HCT116 (cell line): ENCODE measurements around the gene ARHGAP10. TPM values are rescaled to one million over a fixed set of nuclear protein-coding genes. Genes with fewer than 3 reads are reported as not detected.

Experiments
- ATAC-seq: fragments of 200-7000 bp; cut with Tn5 transposase; 2 replicates; pipeline ENCODE4 v1.9.1; 2020; ENCODE audit warnings: mild to moderate bottlenecking, moderate library complexity
- BruUV-seq: library from RNA; stranded (reverse); fragments of 400-500 nt; replicated peaks from 2 replicates; lab custom pipeline; 2021; lab: Mats Ljungman, UMichigan
- CTCF ChIA-PET: fragments of 300-600 bp; sonication (Branson Sonifier 250); formaldehyde crosslinking; loops from one replicate; lab custom pipeline; 2021; ENCODE audit warnings: antibody characterized with exemption; lab: Charles Lee
- POLR2A ChIA-PET: fragments of 300-600, 350-600 bp; sonication (Branson Sonifier 250); formaldehyde crosslinking; loops from one replicate; lab custom pipeline; 2021; ENCODE audit warnings: antibody characterized with exemption; lab: Charles Lee
- RAD21 ChIA-PET, 2 experiments: fragments of 300-600 bp; sonication (Branson Sonifier 250); formaldehyde crosslinking; loops; one replicate each; lab custom pipeline; 2023; ENCODE audit warnings: low total read pairs in 2 of 2; ENCODE audit not compliant: uncharacterized antibody in 2 of 2, unreplicated experiment in 2 of 2, low non-redundant PET in 1 of 2; lab: Charles Lee
- DNase-seq: peaks from one replicate; pipeline ENCODE4 v3.0.0-alpha.2; 2010; ENCODE audit warnings: low read depth, low spot score
- H2AFZ ChIP-seq: fragments of 200-600 bp; shearing (Covaris generic), sonication (generic); 2 replicates; pipeline ENCODE4 v1.6.1; 2017; ENCODE audit warnings: low read depth, mixed run types, mixed read lengths, antibody characterized with exemption, low read length; ENCODE audit not compliant: poor library complexity, severe bottlenecking
- H3K27ac ChIP-seq: 2 replicates; pipeline ENCODE4 v1.5.1; 2012; ENCODE audit warnings: low read depth, low read length
- H3K27me3 ChIP-seq: fragments of 200-600 bp; sonication (generic); 2 replicates; pipeline ENCODE4 v1.6.1; 2016; ENCODE audit warnings: mixed run types, low read length, mixed read lengths; ENCODE audit not compliant: insufficient read depth
- H3K36me3 ChIP-seq, 2 experiments: fragments of 200-500 bp in 1 of 2; fragments of 200-600 bp in 1 of 2; sonication (Bioruptor generic) in 1 of 2; sonication (generic) in 1 of 2; 2 replicates each; pipeline versions ENCODE4 v1.5.1 to v1.6.1; 2014 to 2016; ENCODE audit warnings: low read length in 2 of 2, inconsistent platforms in 1 of 2, mixed read lengths in 1 of 2, mixed run types in 1 of 2; ENCODE audit not compliant: insufficient read depth in 2 of 2, control insufficient read depth in 1 of 2
- H3K4me1 ChIP-seq, 2 experiments: fragments of 200-600 bp in 1 of 2; sonication (generic) in 1 of 2; 2 replicates each; pipeline versions ENCODE4 v1.5.1 to v1.6.1; 2012 to 2017; ENCODE audit warnings: low read length in 2 of 2, inconsistent platforms in 1 of 2, mild to moderate bottlenecking in 1 of 2, mixed read lengths in 1 of 2, mixed run types in 1 of 2, moderate library complexity in 1 of 2; ENCODE audit not compliant: insufficient read depth in 2 of 2, control insufficient read depth in 1 of 2
- H3K4me2 ChIP-seq: fragments of 200-600 bp; sonication (generic); 2 replicates; pipeline ENCODE4 v1.6.1; 2017; ENCODE audit warnings: mixed run types, low read length, mixed read lengths
- H3K4me3 ChIP-seq, 2 experiments: fragments of 200-600 bp in 1 of 2; sonication (generic) in 1 of 2; replicated peaks in 1 of 2; 2 replicates each; pipeline ENCODE4 v1.5.1; 2011 to 2016; ENCODE audit warnings: low read length in 2 of 2, control low read depth in 1 of 2, low read depth in 1 of 2, mild to moderate bottlenecking in 1 of 2, mixed read lengths in 1 of 2, mixed run types in 1 of 2
- H3K79me2 ChIP-seq: fragments of 200-600 bp; sonication (generic); 2 replicates; pipeline ENCODE4 v1.6.1; 2017; ENCODE audit warnings: mild to moderate bottlenecking, mixed run types, low read length, moderate library complexity, mixed read lengths; ENCODE audit not compliant: insufficient read depth
- H3K9ac ChIP-seq: fragments of 200-600 bp; sonication (generic); 2 replicates; pipeline ENCODE4 v1.6.1; 2016; ENCODE audit warnings: low read length, mixed read lengths
- H3K9me2 ChIP-seq: fragments of 200-600 bp; sonication (generic), shearing (Covaris generic); 2 replicates; pipeline ENCODE4 v1.6.1; 2017; ENCODE audit warnings: mixed run types, mild to moderate bottlenecking, moderate library complexity; ENCODE audit not compliant: insufficient read depth
- H3K9me3 ChIP-seq, 2 experiments: fragments of 200-500 bp in 1 of 2; fragments of 200-600 bp in 1 of 2; sonication (Bioruptor generic) in 1 of 2; sonication (generic) in 1 of 2; 2 replicates each; pipeline ENCODE4 v1.6.1; 2014 to 2017; ENCODE audit warnings: low read length in 2 of 2, mixed read lengths in 2 of 2, inconsistent platforms in 1 of 2, low read depth in 1 of 2, mild to moderate bottlenecking in 1 of 2, mixed run types in 1 of 2, moderate library complexity in 1 of 2; ENCODE audit not compliant: control insufficient read depth in 1 of 2, insufficient read depth in 1 of 2
- H4K20me1 ChIP-seq: fragments of 200-600 bp; sonication (generic), shearing (Covaris generic); 2 replicates; pipeline ENCODE4 v1.6.1; 2017; ENCODE audit warnings: mixed run types, mild to moderate bottlenecking, moderate library complexity; ENCODE audit not compliant: insufficient read depth
- CBX3 ChIP-seq: IDR thresholded peaks from 2 replicates; pipeline ENCODE4 v1.6.1; 2012; ENCODE audit warnings: low read depth
- CEBPB ChIP-seq: IDR thresholded peaks from 2 replicates; pipeline ENCODE4 v1.6.1; 2012; ENCODE audit warnings: low read depth
- EGR1 ChIP-seq: IDR thresholded peaks from 2 replicates; pipeline ENCODE4 v1.6.1; 2012; ENCODE audit warnings: low read depth
- ELF1 ChIP-seq: IDR thresholded peaks from 2 replicates; pipeline ENCODE4 v1.6.1; 2012; ENCODE audit warnings: low read depth, borderline replicate concordance
- EZH2phosphoT487 ChIP-seq: fragments of 200-600 bp; IDR thresholded peaks from 2 replicates; pipeline ENCODE4 v1.6.1; 2018; ENCODE audit warnings: antibody characterized with exemption, borderline replicate concordance
- JUND ChIP-seq: IDR thresholded peaks from 2 replicates; pipeline ENCODE4 v1.6.1; 2012
- POLR2A ChIP-seq: IDR thresholded peaks from 2 replicates; pipeline ENCODE4 v1.7.0; 2011; ENCODE audit warnings: borderline replicate concordance; ENCODE audit not compliant: insufficient read depth, insufficient read length; ENCODE audit errors: extremely low read depth
- POLR2AphosphoS5 ChIP-seq: IDR thresholded peaks from 2 replicates; pipeline ENCODE4 v1.6.1; 2011; ENCODE audit warnings: mild to moderate bottlenecking, low read depth, low read length, moderate library complexity
- REST ChIP-seq: IDR thresholded peaks from 2 replicates; pipeline ENCODE4 v1.6.1; 2012; ENCODE audit warnings: low read depth
- SIN3A ChIP-seq: IDR thresholded peaks from 2 replicates; pipeline ENCODE4 v1.6.1; 2012; ENCODE audit warnings: low read depth
- SP1 ChIP-seq: IDR thresholded peaks from 2 replicates; pipeline ENCODE4 v1.6.1; 2012; ENCODE audit warnings: low read depth
- SRF ChIP-seq: IDR thresholded peaks from 2 replicates; pipeline ENCODE4 v1.6.1; 2012; ENCODE audit warnings: low read depth
- TCF7L2 ChIP-seq: IDR thresholded peaks from 2 replicates; pipeline ENCODE4 v1.7.0; 2011; ENCODE audit warnings: borderline replicate concordance, inconsistent platforms; ENCODE audit not compliant: insufficient read depth, insufficient read length; ENCODE audit errors: extremely low read depth
- YY1 ChIP-seq: IDR thresholded peaks from 2 replicates; pipeline ENCODE4 v1.6.1; 2011; ENCODE audit warnings: low read length, low read depth, moderate library complexity, mild to moderate bottlenecking; ENCODE audit not compliant: insufficient replicate concordance; ENCODE audit errors: extremely low read depth
- ZFX ChIP-seq: fragments of 450-650 bp; IDR thresholded peaks from 2 replicates; pipeline ENCODE4 v1.6.1; 2017
- ZNF274 ChIP-seq: fragments of 200-500 bp; sonication (Bioruptor generic); IDR thresholded peaks from 2 replicates; pipeline ENCODE4 v1.6.1; 2014; ENCODE audit warnings: mild to moderate bottlenecking, low read depth, low read length, inconsistent platforms
- intact Hi-C: fragments of 100-400 bp; cut with micrococcal nuclease; formaldehyde crosslinking; loops from 2 replicates; pipeline ENCODE4 v1.10.0; 2022
- total RNA-seq: library from RNA; stranded (reverse); gene quantifications from one replicate; pipeline ENCODE4 v1.2.1, GENCODE V29; 2021; ENCODE audit not compliant: unreplicated experiment

The ARHGAP10 gene
- total RNA-seq, 1 experiment from 2014 or later: 24.7 TPM

DNA sequence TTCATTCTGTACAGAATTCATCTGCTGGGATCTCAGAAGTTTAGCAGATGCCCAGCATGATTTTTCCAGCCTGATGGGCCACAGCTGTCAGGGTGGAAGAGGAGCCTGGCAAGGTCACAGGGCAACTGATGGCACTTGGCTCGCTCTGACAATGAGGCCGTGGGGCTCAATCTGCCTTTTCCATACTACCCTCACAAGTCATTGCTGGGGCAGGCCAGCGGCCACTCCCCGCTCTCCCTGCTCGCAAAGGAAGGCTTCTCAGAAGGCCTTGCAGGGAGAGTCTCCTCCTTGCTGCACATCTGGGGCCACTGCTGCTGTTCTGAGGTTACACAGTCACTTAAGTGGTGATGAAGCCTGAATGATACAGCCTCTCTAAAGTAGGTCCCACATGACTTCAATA, 361.2 kb downstream of the ARHGAP10 start:
- Histone ChIP-seq H3K27ac (no peak overlapping the region), H3K27me3 (no peaks in the 10 kb centered on the region), H2AFZ (no peak overlapping the region), H3K4me2 (no peak overlapping the region), H3K9ac (no peak overlapping the region), H4K20me1 (no peaks in the 10 kb centered on the region), H3K4me3 (no peak overlapping the region), H3K9me3 (no peaks in the 10 kb centered on the region), H3K9me2 (no peaks in the 10 kb centered on the region), H3K36me3 (no peaks in the 10 kb centered on the region), H3K79me2 (no peaks in the 10 kb centered on the region), H3K4me1 (peaks cover 3 to 9% of the 10 kb centered on the region in 2 experiments; a peak in 2 of 4 replicates)
- RAD21 ChIA-PET: no interaction called here
- no TSS peak for BruUV-seq
- TF ChIP-seq ELF1 (no peak), ZNF274 (no peak), REST (no peak)
- intact Hi-C loops: no loop called here
- DNase-seq: no peak
- ATAC-seq: no peak
- POLR2A ChIA-PET: no interaction called here
- CTCF ChIA-PET: no interaction called here

GRCh38 chr4:148094149-148094548, 362.3 kb downstream of the ARHGAP10 start:
- intact Hi-C loops: no loop called here
- H3K9me3 ChIP-seq: no peaks in the 10 kb centered on the region
- RAD21 ChIA-PET: no interaction called here
- TF ChIP-seq YY1 (no peak), JUND (no peak), CEBPB (no peak), SP1 (no peak), EZH2phosphoT487 (no peak), ZFX (no peak), SIN3A (no peak), REST (no peak), EGR1 (no peak), SRF (no peak), CBX3 (no peak), POLR2AphosphoS5 (no peak), TCF7L2 (no peak), POLR2A (no peak)

More at GRCh38 chr4:148094149-148094548, 362.3 kb downstream of the ARHGAP10 start:
- BruUV-seq: no TSS peak
- H3K4me2 ChIP-seq: no peak overlapping the region
- ChIA-PET CTCF (no interaction called here), POLR2A (no interaction called here)
- H3K36me3 ChIP-seq: no peaks in the 10 kb centered on the region
- DNase-seq (no peak), ATAC-seq (no peak)
- no peak overlapping the region for H3K4me3 ChIP-seq
- H3K79me2 ChIP-seq: no peaks in the 10 kb centered on the region
- H3K9ac ChIP-seq: no peak overlapping the region
- no peaks in the 10 kb centered on the region for H4K20me1 ChIP-seq
- H3K27me3 ChIP-seq: no peaks in the 10 kb centered on the region
- H3K27ac ChIP-seq: no peak overlapping the region
- peaks cover 3 to 6% of the 10 kb centered on the region in 2 experiments; a peak in 2 of 4 replicates for H3K4me1 ChIP-seq
- H2AFZ ChIP-seq: no peak overlapping the region
- H3K9me2 ChIP-seq: no peaks in the 10 kb centered on the region
